HG02571 (cell line): ENCODE measurements around the gene RARB.

Source experiments
- ATAC-seq: cut with Tn5 transposase; IDR thresholded peaks from one replicate; pipeline ENCODE4 v1.9.1; 2021; ENCODE audit warnings: mild to moderate bottlenecking, moderate library complexity; ENCODE audit not compliant: unreplicated experiment

Gene RARB

DNA sequence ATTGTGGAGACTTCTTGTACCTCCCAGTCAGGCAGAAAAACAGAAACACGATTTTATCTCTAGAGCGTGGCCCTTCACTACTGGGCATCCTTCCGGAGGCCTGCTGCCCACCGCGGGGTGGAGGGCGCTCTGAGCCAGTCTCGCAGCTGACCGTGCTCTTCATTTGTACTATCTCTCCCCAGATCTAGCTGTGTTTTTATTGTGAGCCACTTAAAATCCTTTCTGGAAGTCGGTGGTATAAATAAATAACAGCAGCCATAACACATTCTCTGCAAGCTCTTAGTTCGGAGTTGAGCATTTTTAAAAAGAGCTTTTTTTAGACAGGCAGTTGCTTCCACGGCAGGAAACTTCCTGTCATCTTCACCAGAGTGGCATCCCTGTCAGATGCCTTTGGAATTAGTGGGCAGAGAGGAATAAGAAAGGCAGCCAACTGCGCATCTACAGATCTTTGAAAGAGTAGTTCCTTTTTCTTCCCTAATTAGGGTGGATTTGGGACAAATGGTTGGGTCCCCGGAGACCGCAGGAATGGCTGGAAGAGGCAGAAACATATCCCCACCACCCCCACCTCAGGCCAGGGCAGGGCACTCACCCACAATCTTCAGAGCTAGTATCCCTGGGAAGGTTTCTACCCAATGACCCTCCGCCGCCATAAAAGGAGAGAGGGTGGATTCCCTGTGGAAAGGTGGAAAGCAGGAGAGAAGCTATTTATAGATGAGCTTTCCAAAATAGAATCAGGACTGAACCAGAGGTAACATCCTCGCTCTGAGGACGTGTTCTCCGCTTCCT is 145.5 kb downstream of the RARB start:
- no peak for ATAC-seq

DNA sequence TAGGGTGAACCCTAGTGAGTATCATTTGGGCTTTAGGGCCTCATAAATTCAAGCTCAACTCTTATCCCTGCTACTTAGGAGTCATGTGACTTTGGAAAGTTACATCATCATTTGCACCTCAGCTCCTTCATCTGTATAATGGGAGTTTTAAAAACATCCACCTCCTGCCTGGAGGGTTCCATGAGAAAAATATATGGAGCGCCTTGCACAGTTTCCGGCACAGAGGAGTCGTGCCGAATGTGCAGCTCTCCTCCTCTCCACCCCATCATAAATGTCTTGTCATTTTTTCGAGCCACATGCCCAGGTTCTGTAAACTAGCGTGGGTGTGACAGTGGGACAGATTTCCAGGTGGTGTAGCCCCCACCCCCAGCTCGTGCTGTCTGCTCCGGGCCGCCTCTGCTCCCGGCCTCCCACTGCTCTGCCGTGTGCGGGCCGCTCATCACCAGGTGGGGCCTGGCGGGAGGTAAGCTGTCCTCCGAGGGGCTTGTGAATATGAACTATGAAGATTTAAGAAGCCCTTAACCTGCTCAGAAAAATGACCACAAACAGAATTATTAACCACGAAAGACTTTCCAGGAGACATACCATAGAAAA is 146.2 kb downstream of the RARB start:
- ATAC-seq = no peak

DNA sequence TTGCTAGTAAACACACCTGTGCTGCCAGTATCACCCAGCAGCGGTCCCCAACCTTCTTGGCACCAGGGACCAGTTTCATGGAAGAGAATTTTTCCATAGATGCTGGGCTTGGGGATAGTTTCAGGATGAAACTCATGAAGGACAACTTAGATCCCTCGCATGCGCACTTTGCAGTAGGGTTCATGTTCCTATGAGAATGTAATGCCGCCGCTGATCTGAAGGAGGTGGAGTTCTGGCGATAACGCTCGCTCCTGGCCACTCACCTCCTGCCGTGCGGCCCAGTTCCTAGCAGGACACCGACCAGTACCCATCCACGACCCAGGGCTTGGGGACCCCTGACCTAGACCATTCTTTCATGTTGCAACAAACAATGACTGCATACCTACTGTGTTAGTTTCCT is 146.9 kb downstream of the RARB start:
- ATAC-seq = no peak

DNA sequence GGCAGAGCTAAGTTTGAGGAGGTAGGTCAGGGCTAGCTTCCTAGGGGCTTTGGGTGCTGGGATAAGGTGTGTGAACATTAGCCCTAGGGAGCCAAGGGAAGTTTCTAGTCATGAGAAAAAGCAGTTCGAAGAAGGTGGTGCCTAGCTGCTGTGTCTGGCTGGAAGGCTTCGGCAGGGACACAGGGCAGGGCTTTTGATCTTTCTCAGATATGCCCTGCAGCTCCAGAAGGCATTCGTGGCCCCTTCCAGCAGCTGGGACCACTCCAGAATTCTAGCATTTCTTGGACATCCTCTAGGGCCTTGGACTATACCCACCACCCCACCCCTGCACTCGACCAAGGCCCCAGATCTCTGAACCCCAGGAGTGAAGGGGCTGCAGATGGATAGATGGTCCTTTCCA is 148.1 kb downstream of the RARB start:
- no peak for ATAC-seq

DNA sequence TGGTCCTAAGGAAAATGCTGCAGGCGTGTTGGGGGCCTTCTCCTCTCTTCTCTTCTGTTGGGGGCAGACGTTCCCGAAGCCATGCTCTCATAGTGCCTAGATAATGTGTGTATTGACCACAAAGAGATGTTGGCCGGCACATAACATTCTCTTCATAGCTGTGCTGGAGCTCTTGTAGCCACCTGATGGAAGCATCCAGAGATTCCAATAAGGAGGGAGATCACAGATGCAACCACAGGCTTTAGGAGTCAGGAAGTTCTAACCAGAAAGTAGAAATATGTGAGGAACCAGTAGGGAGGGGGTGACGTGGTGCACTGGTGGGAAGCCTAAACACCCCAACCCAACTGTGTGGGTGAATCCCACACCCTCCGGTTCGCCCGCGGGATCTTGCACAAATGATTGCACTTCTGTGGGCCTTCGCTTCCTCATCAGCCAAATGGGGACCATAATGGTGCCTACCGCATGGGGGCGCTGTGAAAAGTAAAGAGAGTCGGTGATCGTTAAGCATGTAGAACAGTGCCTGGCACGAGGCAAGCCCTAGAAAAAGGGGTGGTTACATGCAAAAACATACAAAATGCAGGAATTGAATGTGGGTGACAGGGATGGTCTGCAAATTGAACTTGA is 148.9 kb downstream of the RARB start:
- ATAC-seq = no peak

DNA sequence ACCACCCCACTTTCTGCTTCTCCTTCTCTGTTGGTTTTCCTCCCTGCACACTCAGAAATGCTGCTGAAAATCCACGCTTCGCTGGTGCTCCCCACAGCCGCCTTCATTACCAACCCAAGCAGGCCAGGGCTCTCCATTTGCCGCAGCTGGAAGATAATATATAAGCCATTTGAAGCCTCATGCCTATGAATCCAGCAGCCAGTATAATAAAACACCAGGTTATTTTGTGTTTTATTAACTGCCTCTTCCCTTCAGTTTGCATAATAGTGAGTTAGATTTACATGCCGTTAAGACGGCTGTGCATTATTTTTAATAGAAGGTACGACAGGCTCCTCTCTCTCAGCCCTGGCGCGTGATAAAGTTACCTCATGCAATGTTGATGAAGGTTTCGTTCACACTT is 150.0 kb downstream of the RARB start:
- no peak for ATAC-seq

DNA sequence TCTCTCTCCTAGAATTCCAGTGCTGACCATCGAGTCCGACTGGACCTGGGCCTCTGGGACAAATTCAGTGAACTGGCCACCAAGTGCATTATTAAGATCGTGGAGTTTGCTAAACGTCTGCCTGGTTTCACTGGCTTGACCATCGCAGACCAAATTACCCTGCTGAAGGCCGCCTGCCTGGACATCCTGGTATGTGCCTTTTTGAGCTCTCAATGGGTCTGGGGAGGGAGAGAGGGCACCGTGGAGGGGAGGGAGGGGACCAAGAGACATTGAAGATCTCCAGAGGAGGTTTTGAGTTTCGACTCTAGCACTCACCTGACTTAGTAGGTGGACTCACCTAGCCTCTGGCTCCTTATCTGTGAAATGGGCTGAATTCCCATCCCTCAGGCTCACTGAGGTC is 152.5 kb downstream of the RARB start:
- ATAC-seq = no peak

DNA sequence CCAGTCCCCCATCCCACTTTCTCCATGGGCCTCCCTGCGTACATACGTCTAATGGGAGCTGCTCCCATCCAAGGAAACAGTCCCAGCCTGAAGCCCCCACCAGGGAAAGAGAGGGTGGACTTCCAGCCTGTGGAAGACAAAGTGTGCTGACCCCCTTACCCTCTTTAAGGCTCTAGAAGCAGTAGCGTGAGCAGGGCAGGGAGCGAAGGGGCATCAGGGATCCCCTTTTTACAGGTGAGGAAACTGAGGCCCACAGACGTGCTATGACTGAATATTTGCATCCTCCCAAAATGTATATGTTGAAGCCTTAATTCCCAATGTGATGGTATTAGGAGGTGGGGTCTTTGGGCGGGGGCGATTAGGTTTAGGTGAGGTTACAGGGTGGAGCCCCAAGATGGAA is 153.3 kb downstream of the RARB start:
- ATAC-seq = no peak

DNA sequence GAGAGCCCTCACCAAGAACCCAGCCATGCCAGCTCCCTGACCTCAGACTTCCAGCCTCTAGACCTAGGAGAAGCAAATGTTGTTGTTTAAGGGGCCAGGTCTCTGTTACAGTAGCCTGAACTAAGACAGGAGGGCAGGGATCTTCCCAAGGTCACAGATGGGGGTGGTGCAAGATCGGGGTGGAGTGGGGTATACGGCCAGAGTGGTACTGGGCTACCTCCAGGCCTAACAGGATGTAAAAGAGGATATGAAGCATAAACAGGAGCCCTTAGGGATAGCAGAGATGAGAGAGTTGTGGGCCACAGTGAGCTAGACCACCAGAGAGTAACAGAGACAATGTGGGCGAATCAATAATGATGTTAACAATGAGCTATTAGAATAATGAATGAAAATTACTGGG is 153.8 kb downstream of the RARB start:
- no peak for ATAC-seq

DNA sequence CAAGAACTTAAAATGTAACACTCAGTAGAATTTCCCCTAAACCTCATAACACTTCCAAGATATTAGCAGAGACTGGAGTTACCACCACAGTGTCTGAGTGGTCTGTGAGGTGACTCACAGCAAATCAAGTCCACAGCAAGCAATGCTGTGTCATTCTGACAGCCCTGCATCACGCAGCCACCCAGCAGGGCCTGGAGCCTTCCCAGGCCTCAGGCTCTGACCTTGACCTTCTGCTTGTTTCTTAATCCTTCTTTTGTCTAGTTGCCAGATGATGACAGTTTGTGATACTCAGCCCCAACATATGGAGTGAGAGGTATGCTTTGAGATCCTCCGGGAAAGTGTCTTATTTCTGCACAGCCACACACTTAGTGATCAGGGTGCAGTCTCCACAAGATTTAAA is 154.2 kb downstream of the RARB start:
- no peak for ATAC-seq

DNA sequence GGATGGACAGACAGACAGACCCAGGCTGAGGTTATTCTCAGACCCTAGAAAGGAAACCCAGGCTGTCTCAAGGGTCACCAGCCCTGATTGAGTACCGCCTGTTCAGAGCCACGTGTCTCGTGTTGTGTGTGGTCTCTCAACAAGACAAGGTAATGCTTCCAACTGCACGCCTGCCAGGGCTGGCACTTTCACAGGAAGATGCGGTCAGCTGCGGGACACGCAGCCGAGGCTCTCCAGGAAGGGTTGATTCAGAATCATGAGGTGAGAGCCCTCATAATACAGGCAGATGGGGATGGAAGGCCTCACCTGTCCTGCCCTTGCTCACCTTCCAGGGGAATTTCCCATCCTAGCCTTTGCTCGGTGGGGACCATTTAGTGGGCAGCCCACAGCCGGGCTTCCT is 155.3 kb downstream of the RARB start:
- ATAC-seq = no peak

DNA sequence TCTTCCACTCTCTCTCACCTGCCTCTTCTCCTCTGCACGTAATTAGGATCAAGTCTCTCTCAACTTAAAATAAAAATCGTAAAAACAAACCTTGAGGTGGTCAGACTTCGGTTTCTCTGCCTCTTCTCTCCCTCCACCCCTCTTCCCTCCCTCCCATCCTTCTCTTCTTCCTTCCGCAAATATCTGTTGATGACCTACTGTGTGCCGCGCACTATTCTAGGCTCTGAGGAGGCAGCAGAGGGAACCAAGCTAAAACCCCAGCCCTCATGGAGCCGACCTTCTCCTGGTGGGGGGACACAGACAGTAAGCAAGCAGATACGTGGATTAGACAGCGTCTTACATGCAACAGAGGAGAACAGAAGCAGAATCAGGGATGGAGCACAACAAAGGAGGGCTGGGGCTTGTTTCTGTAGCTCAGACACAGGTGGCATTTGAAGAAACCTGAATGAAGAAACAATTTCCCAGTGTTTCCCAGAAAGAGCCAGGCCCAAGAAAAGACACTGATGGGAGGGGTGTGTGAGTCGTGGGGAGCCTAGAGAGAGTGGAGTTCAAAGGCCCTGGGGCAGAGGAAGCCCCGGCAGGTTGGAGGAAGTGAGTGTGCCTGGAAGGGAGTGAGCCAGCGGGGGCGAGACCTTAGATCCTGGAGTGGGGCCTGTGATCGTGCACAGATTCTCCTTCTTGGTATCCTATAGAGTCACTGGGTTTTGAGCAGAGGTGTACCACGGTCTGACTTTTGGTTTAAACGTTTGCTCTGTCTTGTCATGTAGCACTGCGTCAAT is 156.1 kb downstream of the RARB start:
- ATAC-seq = no peak

DNA sequence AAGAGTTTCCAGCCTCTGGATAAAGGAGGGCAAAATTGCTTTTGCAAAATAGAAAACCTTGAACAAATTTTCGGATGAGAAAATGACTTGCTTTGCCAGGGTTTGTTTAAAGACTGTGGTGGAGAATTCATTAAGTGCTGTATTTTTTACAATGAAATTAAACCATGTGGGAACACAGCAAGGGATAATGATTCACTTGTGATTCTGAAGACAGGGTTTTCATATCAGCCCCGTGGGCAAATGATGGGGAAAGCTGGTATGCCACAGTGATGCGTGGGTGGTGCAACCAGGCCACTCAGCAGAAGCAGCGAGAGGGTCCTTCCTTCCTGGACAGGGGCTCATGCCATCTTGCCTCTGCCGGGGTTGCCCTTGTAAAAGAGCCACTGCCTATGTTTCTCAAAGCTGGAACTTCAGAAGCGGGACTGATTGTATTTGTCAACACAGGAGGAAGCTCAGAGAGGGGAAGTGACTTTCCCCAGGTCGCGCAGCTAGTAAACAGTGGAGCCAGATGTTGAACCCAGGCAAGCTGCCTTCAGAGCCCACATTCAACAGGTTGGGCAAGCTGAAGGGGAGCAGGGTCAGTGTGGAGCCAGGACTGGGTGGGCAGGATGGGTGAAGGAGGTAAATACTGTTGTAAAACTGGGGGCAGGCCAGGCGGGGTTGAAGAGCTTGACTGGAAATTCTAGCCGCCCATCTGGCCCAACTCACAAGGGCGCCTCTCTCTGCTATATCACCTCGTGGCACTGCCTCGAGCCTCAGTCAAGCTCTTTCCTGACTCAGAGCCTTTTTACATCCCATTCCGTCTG is 157.5 kb downstream of the RARB start:
- no peak for ATAC-seq

DNA sequence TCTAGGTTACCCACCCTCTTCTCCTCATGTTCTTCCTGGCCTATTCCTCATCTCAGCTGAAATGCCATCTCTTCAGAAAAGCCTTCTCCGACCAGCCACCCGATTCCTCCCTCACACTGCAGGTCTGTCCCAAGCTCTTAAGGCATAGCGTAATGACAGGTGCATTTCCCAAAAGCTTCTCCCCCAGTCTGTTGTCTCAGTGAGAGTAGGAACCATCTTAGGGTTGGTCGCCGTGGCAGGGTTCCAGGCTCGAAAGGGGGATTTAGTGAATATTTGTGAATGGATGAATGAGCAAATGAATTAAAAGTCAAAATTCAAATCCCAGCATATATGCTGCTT is 158.1 kb downstream of the RARB start:
- ATAC-seq = no peak

DNA sequence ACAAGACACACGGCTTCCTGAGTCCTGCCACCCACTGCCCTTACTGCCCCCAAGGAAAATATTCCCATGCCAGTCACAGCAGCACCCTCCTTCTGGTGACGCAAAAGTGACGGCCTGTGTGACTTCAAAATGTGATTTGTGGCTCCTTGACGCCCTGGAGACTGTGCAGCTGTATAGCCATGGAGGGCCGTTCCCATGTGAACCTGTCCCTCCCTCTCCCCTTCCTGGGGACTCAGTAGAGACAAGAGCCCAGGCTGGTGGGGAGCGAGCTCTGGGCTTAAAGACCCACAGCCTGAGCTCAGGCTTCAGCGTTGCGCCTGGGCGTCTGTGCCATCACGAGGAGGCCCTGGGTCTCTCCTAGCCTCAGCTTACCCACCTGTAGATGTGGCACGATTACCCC is 158.5 kb downstream of the RARB start:
- ATAC-seq = no peak

DNA sequence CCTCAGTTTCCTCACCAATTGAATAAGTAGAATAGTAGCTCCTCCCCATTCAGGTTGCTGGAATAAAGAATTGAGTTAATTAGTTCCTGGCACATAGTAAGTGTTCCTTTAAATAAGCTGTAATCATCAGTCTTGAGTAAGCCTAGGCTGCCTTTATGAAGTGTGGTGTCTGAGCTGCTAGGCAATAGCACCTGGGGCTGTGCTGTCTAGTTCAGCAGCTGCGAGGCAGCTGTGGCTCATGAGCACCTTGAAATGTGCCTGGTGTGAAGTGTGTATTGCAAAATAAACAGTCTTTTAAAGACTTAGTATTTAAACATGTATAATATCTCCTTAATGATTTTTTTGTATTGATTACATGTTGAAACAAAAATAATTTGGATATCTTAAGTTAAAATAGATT is 159.0 kb downstream of the RARB start:
- no peak for ATAC-seq

DNA sequence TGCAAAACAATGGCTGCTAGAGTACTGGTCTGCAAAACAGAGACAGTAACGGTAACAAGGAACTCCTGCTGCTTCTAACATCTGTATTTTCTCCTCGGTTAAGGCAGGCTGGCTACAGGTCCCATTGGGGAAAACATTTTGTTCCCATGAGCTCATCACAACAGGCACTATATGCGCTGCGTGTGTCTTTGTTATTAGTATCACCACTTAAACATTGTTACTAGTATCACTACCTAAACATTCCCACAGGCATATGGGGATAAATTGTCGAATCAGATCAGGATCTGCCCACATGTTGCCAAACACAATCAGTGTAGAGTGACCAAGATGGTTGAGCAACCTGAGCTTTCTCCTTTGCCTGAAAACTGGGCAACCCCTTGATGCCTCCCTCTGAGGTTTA is 159.5 kb downstream of the RARB start:
- no peak for ATAC-seq

DNA sequence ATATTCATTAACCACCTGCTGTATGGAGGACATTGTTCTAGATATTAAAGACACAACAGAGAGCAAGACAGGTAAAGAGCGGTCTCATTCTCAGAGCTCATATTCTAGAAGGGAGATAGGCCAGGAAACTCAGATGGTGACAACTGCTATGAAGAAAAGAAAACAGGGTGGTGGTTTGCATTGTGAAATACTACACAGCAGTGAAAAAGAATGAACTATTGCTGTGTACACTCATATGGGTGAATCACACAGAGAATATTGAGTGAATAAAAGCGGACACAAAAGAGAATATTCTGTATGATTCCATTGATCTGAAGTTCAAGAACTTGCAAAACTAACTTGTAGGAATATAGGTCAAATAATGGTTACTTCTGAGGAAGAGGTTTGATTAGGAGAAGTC is 159.9 kb downstream of the RARB start:
- ATAC-seq = no peak

DNA sequence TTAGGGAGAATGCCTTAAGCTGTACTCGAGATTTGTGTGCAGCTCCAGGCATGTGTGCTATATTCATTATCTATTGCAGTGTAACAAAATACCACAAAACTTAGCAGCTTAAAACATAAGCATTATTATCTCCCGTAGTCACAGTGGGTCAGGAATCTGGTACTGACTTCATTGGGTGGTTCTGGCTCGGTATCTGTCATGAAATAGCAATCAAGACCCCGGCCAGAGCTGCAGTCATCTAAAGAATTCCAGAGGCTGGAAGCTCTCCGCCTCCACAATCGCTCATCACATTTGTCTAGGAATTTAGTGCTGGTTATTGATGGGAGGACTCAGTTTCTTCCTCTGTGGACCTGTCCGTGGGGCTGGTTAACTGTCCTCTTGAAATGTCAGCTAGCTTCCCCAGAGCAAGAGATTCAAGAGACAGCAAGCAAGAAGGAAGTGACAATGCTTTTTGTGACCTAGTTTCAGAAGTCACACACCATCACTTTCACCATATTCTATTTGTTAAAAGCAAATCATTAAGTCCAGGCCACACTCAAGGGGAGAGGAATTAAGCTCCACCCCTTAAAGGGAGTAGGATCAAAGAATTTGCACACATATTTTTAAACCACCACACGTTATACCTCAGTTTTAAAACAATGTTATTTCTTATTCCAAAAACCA is 160.5 kb downstream of the RARB start:
- ATAC-seq = no peak

DNA sequence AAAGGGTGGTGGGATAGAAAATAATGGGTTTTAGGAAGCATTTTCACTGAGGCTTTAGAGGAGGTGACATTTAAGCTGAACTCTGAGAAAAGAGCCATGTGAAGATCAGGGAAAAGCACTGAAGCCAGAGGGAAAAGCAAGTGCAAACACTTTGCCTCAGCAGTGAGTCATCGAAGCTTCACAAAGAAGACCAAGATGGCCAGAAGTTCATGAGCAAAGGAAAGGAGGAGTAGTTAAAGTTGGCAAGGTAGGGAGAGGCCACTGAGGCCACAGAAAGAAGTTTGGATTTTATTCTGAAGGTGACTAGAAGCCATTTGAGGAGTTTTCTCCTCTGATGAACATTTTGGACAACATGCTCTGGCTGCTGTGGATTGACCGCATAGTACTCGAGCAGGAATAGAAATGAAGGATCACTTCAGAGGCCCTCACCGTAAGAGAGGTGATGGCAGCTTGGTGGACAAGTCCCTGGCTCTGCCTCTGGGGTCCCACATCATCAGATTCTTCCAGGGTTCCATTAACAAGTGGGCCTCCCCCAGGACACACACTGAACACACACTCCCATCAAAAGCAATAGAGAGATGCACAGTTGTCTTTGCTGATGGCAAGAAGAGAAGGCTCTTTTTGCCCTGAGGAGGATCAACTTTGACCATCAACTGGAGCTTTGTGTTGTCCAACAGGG is 161.2 kb downstream of the RARB start:
- ATAC-seq = no peak
